PC-3 (cell line): ENCODE measurements around the gene FZR1. TPM values are rescaled to one million over a fixed set of nuclear protein-coding genes. Genes with fewer than 3 reads are reported as not detected.

ENCODE experiments used
- ATAC-seq: fragments of 200-7000 bp; cut with Tn5 transposase; 2 replicates; pipeline ENCODE4 v1.9.1; 2020; ENCODE audit warnings: mild to moderate bottlenecking, moderate library complexity
- BruUV-seq: library from RNA; stranded (reverse); fragments of 400-500 nt; replicated peaks from 2 replicates; lab custom pipeline; 2021; lab: Mats Ljungman, UMichigan
- CTCF ChIA-PET: fragments of 300-600 bp; sonication (Branson Sonifier 250); formaldehyde crosslinking; loops from one replicate; lab custom pipeline; 2022; ENCODE audit warnings: antibody characterized with exemption; lab: Charles Lee
- POLR2A ChIA-PET: fragments of 300-600 bp; sonication (Branson Sonifier 250); formaldehyde crosslinking; loops from one replicate; lab custom pipeline; 2022; ENCODE audit warnings: antibody characterized with exemption; ENCODE audit not compliant: unreplicated experiment; lab: Charles Lee
- DNase-seq: peaks from one replicate; pipeline ENCODE4 v3.0.0-alpha.2; 2015
- H2AFZ ChIP-seq: fragments of 300-600 bp; sonication (generic); 2 replicates; pipeline ENCODE4 v1.6.0; 2016; ENCODE audit warnings: antibody characterized with exemption, low read length
- H3F3A ChIP-seq: fragments of 300-600 bp; sonication (generic); one replicate; pipeline ENCODE4 v1.6.0; 2017; ENCODE audit warnings: antibody characterized with exemption, low read length, control low read depth, mild to moderate bottlenecking; ENCODE audit not compliant: unreplicated experiment
- H3K27ac ChIP-seq: fragments of 300-600 bp; sonication (generic); 2 replicates; pipeline ENCODE4 v1.5.1; 2016; ENCODE audit warnings: mild to moderate bottlenecking, low read length
- H3K27me3 ChIP-seq: fragments of 300-600 bp; sonication (generic); 2 replicates; pipeline ENCODE4 v1.6.1; 2016; ENCODE audit warnings: low read length, mixed read lengths
- H3K36me3 ChIP-seq: fragments of 300-600 bp; sonication (generic); 2 replicates; pipeline ENCODE4 v1.6.1; 2016; ENCODE audit warnings: low read depth, mixed run types, low read length, mixed read lengths
- H3K4me1 ChIP-seq: fragments of 300-600 bp; sonication (generic); 2 replicates; pipeline ENCODE4 v1.5.1; 2016; ENCODE audit warnings: low read length; ENCODE audit not compliant: insufficient read depth
- H3K4me2 ChIP-seq: fragments of 300-600 bp; sonication (generic); 2 replicates; pipeline ENCODE4 v1.6.0; 2016; ENCODE audit warnings: low read length
- H3K4me3 ChIP-seq: fragments of 300-600 bp; sonication (generic); 2 replicates; pipeline ENCODE4 v1.5.1; 2016; ENCODE audit warnings: mild to moderate bottlenecking, low read length, mixed read lengths
- H3K79me2 ChIP-seq: fragments of 300-600 bp; sonication (generic); 2 replicates; pipeline ENCODE4 v1.6.1; 2017; ENCODE audit warnings: low read length, mixed read lengths
- H3K9ac ChIP-seq: fragments of 300-600 bp; sonication (generic); 2 replicates; pipeline ENCODE4 v1.6.0; 2016; ENCODE audit warnings: mild to moderate bottlenecking, low read length
- H3K9me2 ChIP-seq: fragments of 300-600 bp; sonication (generic); replicated peaks from 2 replicates; pipeline ENCODE4 v1.6.1; 2016; ENCODE audit warnings: mixed run types, low read length, mixed read lengths
- H3K9me3 ChIP-seq: fragments of 300-600 bp; sonication (generic); 2 replicates; pipeline ENCODE4 v1.6.1; 2016; ENCODE audit warnings: low read length, mixed read lengths
- H4K20me1 ChIP-seq: fragments of 300-600 bp; sonication (generic); 2 replicates; pipeline ENCODE4 v1.6.1; 2016; ENCODE audit warnings: low read length, mixed read lengths
- EZH2 ChIP-seq: fragments of 300-600 bp; sonication (generic); IDR thresholded peaks from one replicate; pipeline ENCODE4 v1.6.1; 2017; ENCODE audit warnings: antibody characterized with exemption, mild to moderate bottlenecking, low read length; ENCODE audit not compliant: unreplicated experiment
- EZH2phosphoT487 ChIP-seq: fragments of 300-600 bp; sonication (generic); IDR thresholded peaks from 2 replicates; pipeline ENCODE4 v1.6.1; 2018; ENCODE audit warnings: mild to moderate bottlenecking, antibody characterized with exemption, low read length, borderline replicate concordance
- intact Hi-C: fragments of 100-400 bp; cut with micrococcal nuclease; formaldehyde crosslinking; loops from 2 replicates; pipeline ENCODE4 v1.9.0; 2023
- total RNA-seq: library from RNA; depleted of rRNA; stranded (reverse); fragments of >200 nt; gene quantifications from 2 replicates; pipeline ENCODE4 v1.2.3, GENCODE V29; 2014
- TF ChIP-seq, protein P1 (sequence below): fragments of 300-600 bp; sonication (generic); conservative IDR thresholded peaks from 2 replicates; pipeline ENCODE4 v1.5.1; 2017; ENCODE audit warnings: antibody characterized with exemption, low read depth, mild to moderate bottlenecking, low read length

Gene FZR1
- total RNA-seq, 1 experiment from 2014 or later: 53.6 TPM

GRCh38 chr19:3475449-3475848, 30.7 kb upstream of the FZR1 start:
- Histone ChIP-seq H3K36me3 (no peaks in the 10 kb centered on the region), H3K9ac (no peak overlapping the region), H3K4me1 (no peaks in the 10 kb centered on the region), H3K27ac (no peak overlapping the region), H3K4me3 (no peak overlapping the region), H3K79me2 (no peaks in the 10 kb centered on the region), H3K9me2 (no peaks in the 10 kb centered on the region), H3K4me2 (no peak overlapping the region), H2AFZ (no peak overlapping the region), H3F3A (no peaks in the 10 kb centered on the region), H3K27me3 (no peaks in the 10 kb centered on the region), H4K20me1 (no peaks in the 10 kb centered on the region), H3K9me3 (no peaks in the 10 kb centered on the region)
- ATAC-seq: no peak
- POLR2A ChIA-PET: no interaction called here
- CTCF ChIA-PET: no interaction called here
- TF ChIP-seq EZH2phosphoT487: no peak
- TF ChIP-seq EZH2: no peak
- TF ChIP-seq, protein P1, sequence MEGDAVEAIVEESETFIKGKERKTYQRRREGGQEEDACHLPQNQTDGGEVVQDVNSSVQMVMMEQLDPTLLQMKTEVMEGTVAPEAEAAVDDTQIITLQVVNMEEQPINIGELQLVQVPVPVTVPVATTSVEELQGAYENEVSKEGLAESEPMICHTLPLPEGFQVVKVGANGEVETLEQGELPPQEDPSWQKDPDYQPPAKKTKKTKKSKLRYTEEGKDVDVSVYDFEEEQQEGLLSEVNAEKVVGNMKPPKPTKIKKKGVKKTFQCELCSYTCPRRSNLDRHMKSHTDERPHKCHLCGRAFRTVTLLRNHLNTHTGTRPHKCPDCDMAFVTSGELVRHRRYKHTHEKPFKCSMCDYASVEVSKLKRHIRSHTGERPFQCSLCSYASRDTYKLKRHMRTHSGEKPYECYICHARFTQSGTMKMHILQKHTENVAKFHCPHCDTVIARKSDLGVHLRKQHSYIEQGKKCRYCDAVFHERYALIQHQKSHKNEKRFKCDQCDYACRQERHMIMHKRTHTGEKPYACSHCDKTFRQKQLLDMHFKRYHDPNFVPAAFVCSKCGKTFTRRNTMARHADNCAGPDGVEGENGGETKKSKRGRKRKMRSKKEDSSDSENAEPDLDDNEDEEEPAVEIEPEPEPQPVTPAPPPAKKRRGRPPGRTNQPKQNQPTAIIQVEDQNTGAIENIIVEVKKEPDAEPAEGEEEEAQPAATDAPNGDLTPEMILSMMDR: no peak
- intact Hi-C loops: no loop called here
- no peak for DNase-seq
- BruUV-seq: no TSS peak

- no peak overlapping the region for H3K27ac ChIP-seq
- no peak overlapping the region for H3K4me3 ChIP-seq
- ChIA-PET CTCF (no interaction called here), POLR2A (no interaction called here)
- no peaks in the 10 kb centered on the region for H3K27me3 ChIP-seq
- H3K9me2 ChIP-seq: no peaks in the 10 kb centered on the region
- no peaks in the 10 kb centered on the region for H3F3A ChIP-seq
- no peak overlapping the region for H3K4me2 ChIP-seq
- no peaks in the 10 kb centered on the region for H3K36me3 ChIP-seq
- no peak overlapping the region for H2AFZ ChIP-seq
- intact Hi-C loops: no loop called here
- H3K4me1 ChIP-seq: no peaks in the 10 kb centered on the region
- TF ChIP-seq EZH2 (no peak), EZH2phosphoT487 (no peak)
- TF ChIP-seq, protein P1: no peak
- no TSS peak for BruUV-seq
- no peak overlapping the region for H3K9ac ChIP-seq
- no peaks in the 10 kb centered on the region for H3K9me3 ChIP-seq
- no peaks in the 10 kb centered on the region for H4K20me1 ChIP-seq
- no peaks in the 10 kb centered on the region for H3K79me2 ChIP-seq
- DNase-seq (no peak), ATAC-seq (no peak)
These were observed 29.3 kb upstream of the FZR1 start for GRCh38 chr19:3476830-3477229.

GRCh38 chr19:3477506-3477905, 28.6 kb upstream of the FZR1 start:
- Histone ChIP-seq H3K9me3 (no peaks in the 10 kb centered on the region), H3K27me3 (no peaks in the 10 kb centered on the region), H2AFZ (no peak overlapping the region), H3K36me3 (no peaks in the 10 kb centered on the region), H3F3A (no peaks in the 10 kb centered on the region), H4K20me1 (no peaks in the 10 kb centered on the region), H3K9me2 (no peaks in the 10 kb centered on the region), H3K9ac (no peak overlapping the region), H3K4me1 (no peaks in the 10 kb centered on the region), H3K4me2 (no peak overlapping the region), H3K4me3 (no peak overlapping the region), H3K27ac (no peak overlapping the region), H3K79me2 (no peaks in the 10 kb centered on the region)
- intact Hi-C loops: no loop called here
- BruUV-seq: no TSS peak
- POLR2A ChIA-PET: no interaction called here
- CTCF ChIA-PET: no interaction called here
- ATAC-seq (no peak), DNase-seq (no peak)
- no peak for TF ChIP-seq EZH2phosphoT487
- no peak for TF ChIP-seq EZH2
- TF ChIP-seq, protein P1: no peak
